Measurements from ENCODE around the gene BIRC2.

Gene BIRC2

DNA sequence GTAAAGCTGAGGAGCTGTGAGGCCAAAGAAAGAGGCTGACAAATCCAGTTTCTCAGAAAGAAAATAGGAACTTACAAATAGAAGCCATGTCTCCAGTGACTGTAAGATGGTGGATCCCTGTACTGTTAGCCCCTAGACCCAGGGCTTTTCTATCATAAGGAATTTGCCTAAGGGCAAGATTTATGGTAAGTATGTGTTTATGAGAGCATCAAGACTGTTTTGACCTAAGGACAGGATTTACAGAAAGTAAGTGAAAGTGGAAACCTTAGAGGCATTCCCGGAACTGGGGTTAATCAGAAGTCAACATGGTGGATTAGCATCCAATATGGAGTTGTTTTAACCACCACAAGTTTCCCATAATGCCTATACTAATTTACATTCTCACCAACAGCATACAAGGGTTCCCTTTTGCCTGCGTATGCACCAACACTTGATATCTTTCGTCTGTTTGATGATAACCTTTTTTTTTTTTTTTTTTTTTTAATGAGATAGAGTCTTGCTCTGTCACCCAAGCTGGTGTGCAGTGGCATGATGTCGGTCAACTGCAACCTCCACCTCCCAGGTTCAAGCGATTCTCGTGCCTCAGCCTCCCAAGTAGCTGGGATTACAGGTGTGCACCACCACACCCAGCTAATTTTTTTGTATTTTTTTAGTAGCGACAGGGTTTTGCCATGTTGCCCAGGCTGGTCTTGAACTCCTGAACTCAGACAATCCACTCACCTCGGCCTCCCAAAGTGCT, 40.2 kb downstream of the BIRC2 start:
- TF ChIP-seq, protein P1, sequence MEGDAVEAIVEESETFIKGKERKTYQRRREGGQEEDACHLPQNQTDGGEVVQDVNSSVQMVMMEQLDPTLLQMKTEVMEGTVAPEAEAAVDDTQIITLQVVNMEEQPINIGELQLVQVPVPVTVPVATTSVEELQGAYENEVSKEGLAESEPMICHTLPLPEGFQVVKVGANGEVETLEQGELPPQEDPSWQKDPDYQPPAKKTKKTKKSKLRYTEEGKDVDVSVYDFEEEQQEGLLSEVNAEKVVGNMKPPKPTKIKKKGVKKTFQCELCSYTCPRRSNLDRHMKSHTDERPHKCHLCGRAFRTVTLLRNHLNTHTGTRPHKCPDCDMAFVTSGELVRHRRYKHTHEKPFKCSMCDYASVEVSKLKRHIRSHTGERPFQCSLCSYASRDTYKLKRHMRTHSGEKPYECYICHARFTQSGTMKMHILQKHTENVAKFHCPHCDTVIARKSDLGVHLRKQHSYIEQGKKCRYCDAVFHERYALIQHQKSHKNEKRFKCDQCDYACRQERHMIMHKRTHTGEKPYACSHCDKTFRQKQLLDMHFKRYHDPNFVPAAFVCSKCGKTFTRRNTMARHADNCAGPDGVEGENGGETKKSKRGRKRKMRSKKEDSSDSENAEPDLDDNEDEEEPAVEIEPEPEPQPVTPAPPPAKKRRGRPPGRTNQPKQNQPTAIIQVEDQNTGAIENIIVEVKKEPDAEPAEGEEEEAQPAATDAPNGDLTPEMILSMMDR (IDR thresholded peaks at IDR 0.05; ENCODE audit: low read depth, low read length): no peak
- DNase-seq (ENCODE audit: extremely low read depth, low read depth): no peak

DNA sequence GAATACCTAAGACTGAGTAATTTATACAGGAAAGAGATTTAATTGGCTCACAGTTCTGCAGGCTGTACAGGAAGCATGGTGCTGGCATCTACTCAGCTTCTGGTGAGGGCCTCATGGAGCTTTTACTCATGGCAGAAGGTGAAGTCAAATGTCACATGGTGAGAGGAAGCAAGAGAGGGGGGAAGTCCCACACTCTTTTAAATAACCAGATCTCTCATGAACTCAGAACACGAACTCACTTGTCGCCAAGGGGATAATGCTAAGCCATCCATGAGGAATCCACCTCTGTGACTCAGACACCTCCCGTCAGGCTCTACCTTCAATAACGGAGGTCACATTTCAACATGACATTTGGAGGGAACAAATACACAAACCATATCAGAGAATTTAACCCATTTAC, 42.2 kb downstream of the BIRC2 start:
- no peak for DNase-seq (ENCODE audit: extremely low read depth, low read depth)
- TF ChIP-seq, protein P1 (IDR thresholded peaks at IDR 0.05; ENCODE audit: low read depth, low read length): no peak

DNA sequence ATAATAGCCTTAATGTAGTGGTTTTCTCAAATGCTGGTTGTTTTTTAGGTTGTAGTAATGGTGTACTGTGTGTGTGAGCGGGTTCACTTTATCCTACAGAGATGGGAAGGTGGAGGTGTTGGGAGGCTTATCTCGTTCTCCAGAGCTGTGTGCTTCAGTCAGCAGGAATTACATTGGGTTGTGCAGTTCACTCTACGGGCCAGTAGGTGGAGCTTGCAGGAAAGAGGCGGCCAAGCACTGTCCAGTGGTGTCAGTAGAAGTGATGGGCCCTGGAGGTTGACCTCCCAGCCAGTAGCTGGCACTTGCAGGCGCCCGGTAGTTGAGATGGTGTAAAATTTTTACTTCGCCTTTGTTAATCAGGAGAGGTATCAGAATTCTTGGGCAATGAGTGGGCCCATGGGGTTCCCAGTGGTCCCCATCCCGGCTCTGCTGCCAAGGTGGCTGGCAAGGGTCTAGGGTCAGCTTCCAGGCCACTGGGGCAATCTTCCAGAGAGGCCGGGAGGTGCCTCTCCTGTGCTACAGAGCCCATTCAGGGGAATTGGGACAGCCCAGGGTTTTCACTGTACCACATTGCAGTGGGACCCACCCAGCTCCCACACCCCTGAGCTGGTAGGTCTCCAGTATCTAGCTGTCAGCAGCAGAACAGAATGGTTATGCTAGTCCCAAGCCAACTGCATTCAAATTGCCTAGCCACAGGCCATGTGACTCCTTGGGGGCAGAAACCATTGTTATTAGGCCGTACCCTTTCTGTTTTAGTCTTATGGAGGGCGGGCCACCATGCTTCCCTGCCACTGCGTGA, 43.9 kb downstream of the BIRC2 start:
- DNase-seq (ENCODE audit: extremely low read depth, low read depth): peak; percentile 31
- TF ChIP-seq, protein P1 (IDR thresholded peaks at IDR 0.05; ENCODE audit: low read depth, low read length): peak; percentile 90

DNA sequence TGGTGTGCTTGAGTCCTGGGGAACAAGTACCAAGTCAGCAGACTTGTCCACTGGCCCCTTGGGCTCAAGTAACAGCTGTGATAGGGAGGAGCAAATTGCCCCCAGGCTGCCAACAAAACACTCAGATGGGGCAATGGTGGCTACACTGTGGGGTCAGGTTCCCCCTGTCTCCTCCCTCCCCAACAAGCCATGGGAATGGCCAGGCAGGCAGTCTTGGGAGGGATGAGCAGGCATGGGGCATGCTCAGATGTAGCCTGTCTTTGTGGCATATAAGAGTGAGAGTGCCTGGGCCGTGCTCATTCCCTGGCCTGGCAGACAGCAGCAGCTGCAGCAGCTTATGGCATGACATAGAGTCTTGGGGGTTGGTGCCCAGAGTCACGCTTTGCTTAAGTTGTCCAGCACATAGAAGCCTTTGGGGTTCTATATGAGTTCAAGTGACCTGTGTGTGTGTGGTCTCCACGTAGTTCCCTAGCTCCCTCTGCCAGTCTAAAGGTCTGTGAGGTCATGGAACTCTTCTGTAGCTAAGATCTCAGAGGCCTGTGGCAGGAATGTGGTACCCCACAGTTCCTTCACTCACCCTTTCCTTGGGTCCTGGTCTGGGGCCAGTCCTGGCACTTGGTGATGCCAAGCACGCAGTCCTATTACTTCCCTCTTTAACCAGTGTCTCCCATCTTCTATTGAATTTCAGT, 44.7 kb downstream of the BIRC2 start:
- TF ChIP-seq, protein P1 (IDR thresholded peaks at IDR 0.05; ENCODE audit: low read depth, low read length): no peak
- no peak for DNase-seq (ENCODE audit: extremely low read depth, low read depth)

DNA sequence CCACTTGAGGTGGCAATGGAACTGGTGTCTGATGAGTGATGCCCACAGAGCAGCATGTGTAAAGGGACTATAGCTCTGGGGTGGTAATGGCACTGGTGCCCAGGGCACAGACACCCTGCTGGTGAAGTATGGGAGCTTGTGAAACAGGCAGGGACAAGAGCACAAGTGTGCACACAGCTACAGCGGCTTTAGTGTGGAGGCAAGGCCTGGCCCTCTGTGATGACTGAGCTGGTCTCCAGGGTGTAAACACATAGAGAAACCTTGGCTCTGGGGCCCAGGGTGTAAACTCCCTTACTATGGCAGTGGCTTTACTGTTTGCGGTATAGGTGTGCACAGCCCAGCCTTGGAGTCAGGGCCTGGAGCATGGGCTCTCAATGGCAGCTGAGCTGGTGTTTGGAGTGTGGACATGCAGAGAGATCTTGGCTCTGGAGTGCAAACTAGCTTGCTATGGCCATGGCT, 46.3 kb downstream of the BIRC2 start:
- TF ChIP-seq, protein P1 (IDR thresholded peaks at IDR 0.05; ENCODE audit: low read depth, low read length): no peak
- no peak for DNase-seq (ENCODE audit: extremely low read depth, low read depth)

DNA sequence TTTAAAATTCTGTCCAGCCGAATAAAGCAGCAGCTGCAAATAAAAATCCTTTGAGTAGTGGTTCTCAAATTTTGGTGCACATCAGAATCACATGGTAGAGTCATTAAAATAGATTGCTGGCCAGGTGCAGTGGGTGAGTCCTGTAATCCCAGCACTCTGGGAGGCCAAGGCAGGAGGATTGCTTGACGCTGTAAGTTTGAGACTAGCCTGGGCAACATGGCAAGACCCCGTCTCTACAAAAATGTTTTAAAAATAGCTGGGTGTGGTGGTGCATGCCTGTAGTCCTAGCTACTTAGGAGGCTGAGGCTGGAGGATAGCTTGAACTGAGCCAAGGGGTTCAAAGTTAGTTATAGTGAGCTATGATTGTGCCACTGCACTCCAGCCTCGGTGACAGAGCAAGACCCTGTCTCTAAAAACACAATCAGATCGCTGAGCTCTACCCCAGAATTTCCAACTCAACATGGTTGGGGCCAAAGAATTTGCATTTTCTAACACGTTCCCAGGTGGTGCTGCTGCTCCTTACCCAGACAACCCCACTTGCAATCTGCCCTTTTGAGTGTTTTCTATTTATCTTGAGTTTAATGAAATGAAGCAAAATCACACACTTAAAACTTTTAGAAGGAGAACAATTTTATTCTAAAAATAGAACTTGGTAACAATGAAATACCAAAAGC, 48.8 kb downstream of the BIRC2 start:
- TF ChIP-seq, protein P1 (IDR thresholded peaks at IDR 0.05; ENCODE audit: low read depth, low read length): no peak
- no peak for DNase-seq (ENCODE audit: extremely low read depth, low read depth)
